SK-N-SH (cell line): ENCODE measurements around the gene FAM118A. TPM values are rescaled to one million over a fixed set of nuclear protein-coding genes. Genes with fewer than 3 reads are reported as not detected.

ENCODE experiments used
- CTCF ChIA-PET: fragments of 300-600, 350-600 bp; formaldehyde crosslinking; extraction: SDS; loops from one replicate; lab custom pipeline; 2021; lab: Yijun Ruan, JAX
- POLR2A ChIA-PET: fragments of 350-600 bp; sonication (Branson Sonifier 250); formaldehyde crosslinking; extraction: SDS; loops from one replicate; lab custom pipeline; 2020; ENCODE audit warnings: antibody characterized with exemption, inconsistent platforms; lab: Yijun Ruan, JAX
- DNase-seq: peaks from one replicate; pipeline ENCODE4 v3.0.0; 2012
- H2AFZ ChIP-seq: fragments of 200-600 bp; sonication (generic); 2 replicates; pipeline ENCODE4 v1.8.1; 2016; ENCODE audit warnings: antibody characterized with exemption, mild to moderate bottlenecking, low read depth
- H3F3A ChIP-seq: fragments of 200-600 bp; sonication (generic); replicated peaks from 2 replicates; pipeline ENCODE3; 2016; ENCODE audit warnings: antibody characterized with exemption, mild to moderate bottlenecking; ENCODE audit not compliant: insufficient read depth
- H3K27ac ChIP-seq, 2 experiments: fragments of 200-500 bp in 1 of 2; fragments of 200-600 bp in 1 of 2; sonication (Bioruptor generic) in 1 of 2; sonication (generic), shearing (Covaris generic) in 1 of 2; 2 replicates each; pipeline versions ENCODE4 v1.5.1 to v1.6.1; 2014 to 2016; ENCODE audit warnings: low read depth in 2 of 2, inconsistent platforms in 1 of 2, low read length in 1 of 2, mild to moderate bottlenecking in 1 of 2, mixed read lengths in 1 of 2
- H3K27me3 ChIP-seq: fragments of 200-600 bp; sonication (generic), shearing (Covaris generic); 2 replicates; pipeline ENCODE4 v1.6.1; 2016; ENCODE audit warnings: mixed run types; ENCODE audit not compliant: insufficient read depth
- H3K36me3 ChIP-seq, 2 experiments: fragments of 200-500 bp in 1 of 2; fragments of 200-600 bp in 1 of 2; sonication (Bioruptor generic) in 1 of 2; sonication (generic) in 1 of 2; replicated peaks in 1 of 2; 2 replicates each; pipeline versions ENCODE3 to v1.5.1; 2014 to 2016; ENCODE audit warnings: low read length in 1 of 2, mild to moderate bottlenecking in 1 of 2; ENCODE audit not compliant: insufficient read depth in 2 of 2, control insufficient read depth in 1 of 2
- H3K4me1 ChIP-seq, 2 experiments: fragments of 200-500 bp in 1 of 2; fragments of 200-600 bp in 1 of 2; sonication (Bioruptor generic) in 1 of 2; sonication (generic), shearing (Covaris generic) in 1 of 2; 2 replicates each; pipeline versions ENCODE4 v1.5.1 to v1.6.1; 2014 to 2016; ENCODE audit warnings: low read depth in 1 of 2, low read length in 1 of 2, mixed run types in 1 of 2; ENCODE audit not compliant: insufficient read depth in 2 of 2, control insufficient read depth in 1 of 2
- H3K4me2 ChIP-seq: fragments of 200-600 bp; sonication (generic), shearing (Covaris generic); 2 replicates; pipeline ENCODE4 v1.6.1; 2017; ENCODE audit warnings: mixed run types
- H3K4me3 ChIP-seq, 2 experiments: fragments of 200-500 bp in 1 of 2; fragments of 200-600 bp in 1 of 2; sonication (Bioruptor generic) in 1 of 2; sonication (generic), shearing (Covaris generic) in 1 of 2; 2 replicates each; pipeline versions ENCODE4 v1.5.1 to v1.8.1; 2014 to 2016; ENCODE audit warnings: low read depth in 2 of 2, inconsistent platforms in 1 of 2, low read length in 1 of 2, mild to moderate bottlenecking in 1 of 2, mixed read lengths in 1 of 2, moderate library complexity in 1 of 2
- H3K79me2 ChIP-seq: fragments of 200-600 bp; sonication (generic); 2 replicates; pipeline ENCODE4 v1.8.1; 2017; ENCODE audit warnings: mild to moderate bottlenecking; ENCODE audit not compliant: insufficient read depth
- H3K9ac ChIP-seq: fragments of 200-600 bp; sonication (generic); 2 replicates; pipeline ENCODE4 v1.6.1; 2017; ENCODE audit warnings: mixed run types
- H3K9me2 ChIP-seq: fragments of 200-600 bp; sonication (generic); 2 replicates; pipeline ENCODE4 v1.6.1; 2017; ENCODE audit warnings: mixed run types
- H3K9me3 ChIP-seq: fragments of 200-600 bp; sonication (generic); 2 replicates; pipeline ENCODE4 v1.6.1; 2017; ENCODE audit warnings: mixed run types, mild to moderate bottlenecking, moderate library complexity
- H4K20me1 ChIP-seq: fragments of 200-600 bp; sonication (generic); 2 replicates; pipeline ENCODE4 v1.6.1; 2017; ENCODE audit warnings: mild to moderate bottlenecking, mixed run types; ENCODE audit not compliant: insufficient read depth
- CTCF ChIP-seq: fragments of 200-600 bp; sonication (generic); IDR thresholded peaks from 2 replicates; pipeline ENCODE4 v1.6.1; 2017; ENCODE audit warnings: antibody characterized with exemption, mild to moderate bottlenecking, moderate library complexity
- ELF1 ChIP-seq: IDR thresholded peaks from 2 replicates; pipeline ENCODE4 v1.4.0; 2012
- EZH2phosphoT487 ChIP-seq: fragments of 200-600 bp; sonication (generic); IDR thresholded peaks from 2 replicates; pipeline ENCODE4 v1.6.1; 2017; ENCODE audit warnings: low read depth, mixed run types, mild to moderate bottlenecking, antibody characterized with exemption, moderate library complexity, borderline replicate concordance
- FOSL2 ChIP-seq: IDR thresholded peaks from 2 replicates; pipeline ENCODE4 v1.4.0; 2012; ENCODE audit warnings: low read depth, mild to moderate bottlenecking, moderate library complexity, borderline replicate concordance
- FOXJ3 ChIP-seq: sonication (generic); formaldehyde crosslinking; IDR thresholded peaks from 2 replicates; pipeline ENCODE4 v1.5.1; 2020; ENCODE audit warnings: mild to moderate bottlenecking, missing genetic modification reagents
- FOXM1 ChIP-seq: IDR thresholded peaks from 2 replicates; pipeline ENCODE4 v1.4.0; 2012; ENCODE audit warnings: low read depth, mild to moderate bottlenecking
- GABPA ChIP-seq: IDR thresholded peaks from 2 replicates; pipeline ENCODE4 v1.4.0; 2012; ENCODE audit warnings: low read depth, mild to moderate bottlenecking
- GATA2 ChIP-seq: sonication (generic); formaldehyde crosslinking; IDR thresholded peaks from 2 replicates; pipeline ENCODE4 v1.5.0; 2020; ENCODE audit warnings: mild to moderate bottlenecking, missing genetic modification reagents
- MXI1 ChIP-seq: IDR thresholded peaks from 2 replicates; pipeline ENCODE4 v1.6.1; 2012; ENCODE audit warnings: mild to moderate bottlenecking, low read depth, low read length, improper control_type of control experiment
- NFIC ChIP-seq: IDR thresholded peaks from 2 replicates; pipeline ENCODE4 v1.4.0; 2012; ENCODE audit warnings: borderline replicate concordance
- POLR2AphosphoS5 ChIP-seq: IDR thresholded peaks from 2 replicates; pipeline ENCODE4 v1.6.1; 2012; ENCODE audit warnings: low read depth, low read length
- RAD21 ChIP-seq: IDR thresholded peaks from 2 replicates; pipeline ENCODE4 v1.6.1; 2012; ENCODE audit warnings: mild to moderate bottlenecking, low read length
- REST ChIP-seq: IDR thresholded peaks from 2 replicates; pipeline ENCODE4 v1.6.1; 2012; ENCODE audit warnings: mild to moderate bottlenecking, low read depth, low read length, moderate library complexity
- SMC3 ChIP-seq: IDR thresholded peaks from 2 replicates; pipeline ENCODE4 v1.6.1; 2012; ENCODE audit warnings: low read depth, low read length, improper control_type of control experiment
- TCF12 ChIP-seq: IDR thresholded peaks from 2 replicates; pipeline ENCODE4 v1.4.0; 2012
- TEAD4 ChIP-seq: IDR thresholded peaks from 2 replicates; pipeline ENCODE4 v1.4.0; 2012; ENCODE audit warnings: mild to moderate bottlenecking, borderline replicate concordance; ENCODE audit not compliant: insufficient read depth
- WGBS: methylation state at CpG from one replicate; pipeline ENCODE4 v1.1.6; 2017; ENCODE audit warnings: low lambda C conversion rate; 5-methylcytosine and 5-hydroxymethylcytosine counted together
- polyA plus RNA-seq, 3 experiments: library from polyadenylated mRNA; depleted of rRNA; stranded (reverse); fragments of >200 nt; gene quantifications; 2 replicates each; pipeline ENCODE4 v1.2.3, GENCODE V29; 2012
- TF ChIP-seq, protein P1 (sequence below): fragments of 150-350 bp; IDR thresholded peaks from 2 replicates; pipeline ENCODE4 v1.6.1; 2017; ENCODE audit warnings: antibody characterized with exemption, low read length, low read depth, borderline replicate concordance
- TF ChIP-seq, protein P2 (sequence below): fragments of 150-350 bp; IDR thresholded peaks from 2 replicates; pipeline ENCODE4 v1.6.1; 2016; ENCODE audit warnings: mild to moderate bottlenecking, low read depth, low read length

FAM118A gene
- polyA plus RNA-seq, 1 of the 3 experiments (the other 2 are of a cell fraction), result 11.3 TPM

GRCh38 chr22:45376009-45376408 lies 66.3 kb downstream of the FAM118A start:
- Histone ChIP-seq H3K4me1 (no peaks in the 10 kb centered on the region), H3K4me3 (no peak overlapping the region), H3K4me2 (no peak overlapping the region), H3K36me3 (no peaks in the 10 kb centered on the region), H4K20me1 (0 out of 2 replicates have a peak, but pooled peaks cover 3% of the 10 kb centered on the region), H3K9me3 (no peaks in the 10 kb centered on the region), H3K79me2 (no peaks in the 10 kb centered on the region), H3K27me3 (no peaks in the 10 kb centered on the region), H3K27ac (no peak overlapping the region), H3K9me2 (no peaks in the 10 kb centered on the region), H2AFZ (no peak overlapping the region), H3F3A (no peaks in the 10 kb centered on the region), H3K9ac (no peak overlapping the region)
- ChIA-PET POLR2A (no interaction called here), CTCF (interaction anchor here (1.1 kb wide), 1 partner anchor 108 kb away, joined by 3 read pairs; no protein-coding TSS in a partner anchor)
- TF ChIP-seq, protein P1, sequence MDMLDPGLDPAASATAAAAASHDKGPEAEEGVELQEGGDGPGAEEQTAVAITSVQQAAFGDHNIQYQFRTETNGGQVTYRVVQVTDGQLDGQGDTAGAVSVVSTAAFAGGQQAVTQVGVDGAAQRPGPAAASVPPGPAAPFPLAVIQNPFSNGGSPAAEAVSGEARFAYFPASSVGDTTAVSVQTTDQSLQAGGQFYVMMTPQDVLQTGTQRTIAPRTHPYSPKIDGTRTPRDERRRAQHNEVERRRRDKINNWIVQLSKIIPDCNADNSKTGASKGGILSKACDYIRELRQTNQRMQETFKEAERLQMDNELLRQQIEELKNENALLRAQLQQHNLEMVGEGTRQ, result no peak
- TF ChIP-seq FOXM1, result no peak
- no peak for TF ChIP-seq TCF12
- no peak for TF ChIP-seq GABPA
- TF ChIP-seq TEAD4, result no peak
- TF ChIP-seq REST, result no peak
- TF ChIP-seq ELF1, result no peak
- TF ChIP-seq, protein P2, sequence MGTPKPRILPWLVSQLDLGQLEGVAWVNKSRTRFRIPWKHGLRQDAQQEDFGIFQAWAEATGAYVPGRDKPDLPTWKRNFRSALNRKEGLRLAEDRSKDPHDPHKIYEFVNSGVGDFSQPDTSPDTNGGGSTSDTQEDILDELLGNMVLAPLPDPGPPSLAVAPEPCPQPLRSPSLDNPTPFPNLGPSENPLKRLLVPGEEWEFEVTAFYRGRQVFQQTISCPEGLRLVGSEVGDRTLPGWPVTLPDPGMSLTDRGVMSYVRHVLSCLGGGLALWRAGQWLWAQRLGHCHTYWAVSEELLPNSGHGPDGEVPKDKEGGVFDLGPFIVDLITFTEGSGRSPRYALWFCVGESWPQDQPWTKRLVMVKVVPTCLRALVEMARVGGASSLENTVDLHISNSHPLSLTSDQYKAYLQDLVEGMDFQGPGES, result no peak
- no peak for TF ChIP-seq POLR2AphosphoS5
- no peak for TF ChIP-seq GATA2 (CRISPR knock-in tag)
- no peak for TF ChIP-seq SMC3
- no peak for TF ChIP-seq RAD21
- TF ChIP-seq EZH2phosphoT487, result no peak
- TF ChIP-seq FOSL2, result no peak
- no peak for TF ChIP-seq MXI1
- TF ChIP-seq NFIC, result no peak
- TF ChIP-seq CTCF, result no peak
- TF ChIP-seq FOXJ3 (CRISPR knock-in tag), result no peak
- WGBS, result 64% methylated on average over 3 of the region's 3 CpGs
- DNase-seq, result no peak
